Measurements from ENCODE around the gene GRK5.

GRK5 gene

GRCh38 chr10:119248184-119248583 lies 40.8 kb downstream of the GRK5 start:
- DNase-seq (ENCODE audit: low spot score in 2 of 2) (no peak), ATAC-seq (replicated peaks; ENCODE audit: extremely low read depth, poor library complexity, severe bottlenecking) (no peak)
- H3K36me3 Mint-ChIP-seq (ENCODE audit: insufficient read depth): peaks cover 6% of the 10 kb centered on the region
- peaks cover 4% of the 10 kb centered on the region for H3K4me1 Mint-ChIP-seq
- H3K4me3 Mint-ChIP-seq: no peak overlapping the region
- no peaks in the 10 kb centered on the region for H3K27me3 Mint-ChIP-seq
- H3K9me3 Mint-ChIP-seq: no peaks in the 10 kb centered on the region
- H3K27ac Mint-ChIP-seq (ENCODE audit: low read depth): no peak overlapping the region

GRCh38 chr10:119248681-119249080 lies 41.3 kb downstream of the GRK5 start:
- Mint-ChIP-seq H3K27me3 (no peaks in the 10 kb centered on the region), H3K36me3 (ENCODE audit: insufficient read depth) (peaks cover 6% of the 10 kb centered on the region), H3K9me3 (no peaks in the 10 kb centered on the region), H3K4me1 (peaks cover 8% of the 10 kb centered on the region), H3K27ac (ENCODE audit: low read depth) (no peak overlapping the region), H3K4me3 (no peak overlapping the region)
- DNase-seq (ENCODE audit: low spot score in 2 of 2): no peak
- ATAC-seq (replicated peaks; ENCODE audit: extremely low read depth, poor library complexity, severe bottlenecking): no peak

GRCh38 chr10:119250641-119251314 lies 43.4 kb downstream of the GRK5 start:
- no peaks in the 10 kb centered on the region for H3K9me3 Mint-ChIP-seq

GRCh38 chr10:119251315-119251708 lies 43.9 kb downstream of the GRK5 start:
- Mint-ChIP-seq H3K9me3 (no peaks in the 10 kb centered on the region), H3K4me3 (no peak overlapping the region), H3K27me3 (no peaks in the 10 kb centered on the region), H3K36me3 (ENCODE audit: insufficient read depth) (peaks cover 8% of the 10 kb centered on the region), H3K27ac (ENCODE audit: low read depth) (no peak overlapping the region), H3K4me1 (peaks cover 15% of the 10 kb centered on the region)
- ATAC-seq (replicated peaks; ENCODE audit: extremely low read depth, poor library complexity, severe bottlenecking): no peak
- DNase-seq (ENCODE audit: low spot score in 2 of 2): no peak

More at GRCh38 chr10:119250641-119251314, 43.4 kb downstream of the GRK5 start:
- Mint-ChIP-seq H3K36me3 (ENCODE audit: insufficient read depth) (peaks cover 8% of the 10 kb centered on the region), H3K4me3 (no peak overlapping the region), H3K27ac (ENCODE audit: low read depth) (no peak overlapping the region), H3K4me1 (peaks cover 15% of the 10 kb centered on the region), H3K27me3 (no peaks in the 10 kb centered on the region)
- ATAC-seq (replicated peaks; ENCODE audit: extremely low read depth, poor library complexity, severe bottlenecking) (no peak), DNase-seq (ENCODE audit: low spot score in 2 of 2) (no peak)

- H3K27me3 Mint-ChIP-seq: no peaks in the 10 kb centered on the region
- no peak overlapping the region for H3K4me3 Mint-ChIP-seq
- H3K9me3 Mint-ChIP-seq: no peaks in the 10 kb centered on the region
- H3K36me3 Mint-ChIP-seq (ENCODE audit: insufficient read depth): peaks cover 8% of the 10 kb centered on the region
- no peak overlapping the region for H3K27ac Mint-ChIP-seq (ENCODE audit: low read depth)
- peaks cover 15% of the 10 kb centered on the region for H3K4me1 Mint-ChIP-seq
- DNase-seq (ENCODE audit: low spot score in 2 of 2) (no peak), ATAC-seq (replicated peaks; ENCODE audit: extremely low read depth, poor library complexity, severe bottlenecking) (no peak)
These were observed 44.7 kb downstream of the GRK5 start for GRCh38 chr10:119252051-119252465.

GRCh38 chr10:119252470-119253151 lies 45.2 kb downstream of the GRK5 start:
- no peak overlapping the region for H3K27ac Mint-ChIP-seq (ENCODE audit: low read depth)
- DNase-seq (ENCODE audit: low spot score in 2 of 2) (no peak), ATAC-seq (replicated peaks; ENCODE audit: extremely low read depth, poor library complexity, severe bottlenecking) (no peak)
- H3K36me3 Mint-ChIP-seq (ENCODE audit: insufficient read depth): peaks cover 8% of the 10 kb centered on the region
- peaks cover 15% of the 10 kb centered on the region for H3K4me1 Mint-ChIP-seq
- no peaks in the 10 kb centered on the region for H3K9me3 Mint-ChIP-seq
- H3K4me3 Mint-ChIP-seq: no peak overlapping the region
- H3K27me3 Mint-ChIP-seq: no peaks in the 10 kb centered on the region

- no peak overlapping the region for H3K4me3 Mint-ChIP-seq
- no peak overlapping the region for H3K27ac Mint-ChIP-seq (ENCODE audit: low read depth)
- H3K36me3 Mint-ChIP-seq (ENCODE audit: insufficient read depth): peaks cover 6% of the 10 kb centered on the region
- H3K9me3 Mint-ChIP-seq: no peaks in the 10 kb centered on the region
- no peaks in the 10 kb centered on the region for H3K27me3 Mint-ChIP-seq
- ATAC-seq (replicated peaks; ENCODE audit: extremely low read depth, poor library complexity, severe bottlenecking) (no peak), DNase-seq (ENCODE audit: low spot score in 2 of 2) (no peak)
- peaks cover 15% of the 10 kb centered on the region for H3K4me1 Mint-ChIP-seq
These were observed 46.2 kb downstream of the GRK5 start for GRCh38 chr10:119253433-119254174.

- Mint-ChIP-seq H3K4me3 (no peak overlapping the region), H3K27me3 (no peaks in the 10 kb centered on the region), H3K9me3 (no peaks in the 10 kb centered on the region), H3K36me3 (ENCODE audit: insufficient read depth) (peaks cover 6% of the 10 kb centered on the region), H3K4me1 (peaks cover 19% of the 10 kb centered on the region), H3K27ac (ENCODE audit: low read depth) (no peak overlapping the region)
- ATAC-seq (replicated peaks; ENCODE audit: extremely low read depth, poor library complexity, severe bottlenecking) (no peak), DNase-seq (ENCODE audit: low spot score in 2 of 2) (no peak)
These were observed 47.0 kb downstream of the GRK5 start for GRCh38 chr10:119254335-119254734.

- no peak for ATAC-seq (replicated peaks; ENCODE audit: extremely low read depth, poor library complexity, severe bottlenecking)
- H3K4me1 Mint-ChIP-seq: peaks cover 21% of the 10 kb centered on the region
- DNase-seq (ENCODE audit: low spot score in 2 of 2): no peak
- H3K4me3 Mint-ChIP-seq: no peak overlapping the region
- H3K27me3 Mint-ChIP-seq: no peaks in the 10 kb centered on the region
- no peaks in the 10 kb centered on the region for H3K9me3 Mint-ChIP-seq
- no peak overlapping the region for H3K27ac Mint-ChIP-seq (ENCODE audit: low read depth)
- peaks cover 6% of the 10 kb centered on the region for H3K36me3 Mint-ChIP-seq (ENCODE audit: insufficient read depth)
These were observed 48.7 kb downstream of the GRK5 start for GRCh38 chr10:119256030-119256429.

GRCh38 chr10:119256897-119257296 lies 49.5 kb downstream of the GRK5 start:
- no peaks in the 10 kb centered on the region for H3K9me3 Mint-ChIP-seq
- H3K4me3 Mint-ChIP-seq: no peak overlapping the region
- no peak for DNase-seq (ENCODE audit: low spot score in 2 of 2)
- H3K27ac Mint-ChIP-seq (ENCODE audit: low read depth): no peak overlapping the region
- no peak for ATAC-seq (replicated peaks; ENCODE audit: extremely low read depth, poor library complexity, severe bottlenecking)
- H3K27me3 Mint-ChIP-seq: no peaks in the 10 kb centered on the region
- peaks cover 21% of the 10 kb centered on the region for H3K4me1 Mint-ChIP-seq
- H3K36me3 Mint-ChIP-seq (ENCODE audit: insufficient read depth): peaks cover 4% of the 10 kb centered on the region

- ATAC-seq (replicated peaks; ENCODE audit: extremely low read depth, poor library complexity, severe bottlenecking) (no peak), DNase-seq (ENCODE audit: low spot score in 2 of 2) (no peak)
- H3K4me1 Mint-ChIP-seq: peaks cover 19% of the 10 kb centered on the region
- no peak overlapping the region for H3K27ac Mint-ChIP-seq (ENCODE audit: low read depth)
- peaks cover 1% of the 10 kb centered on the region for H3K36me3 Mint-ChIP-seq (ENCODE audit: insufficient read depth)
- H3K9me3 Mint-ChIP-seq: no peaks in the 10 kb centered on the region
- H3K27me3 Mint-ChIP-seq: no peaks in the 10 kb centered on the region
- H3K4me3 Mint-ChIP-seq: no peak overlapping the region
These were observed 50.6 kb downstream of the GRK5 start for GRCh38 chr10:119257899-119258419.

- Mint-ChIP-seq H3K27ac (ENCODE audit: low read depth) (no peak overlapping the region), H3K27me3 (no peaks in the 10 kb centered on the region), H3K9me3 (no peaks in the 10 kb centered on the region), H3K4me1 (peaks cover 6% of the 10 kb centered on the region), H3K4me3 (no peak overlapping the region), H3K36me3 (ENCODE audit: insufficient read depth) (peaks cover 1% of the 10 kb centered on the region)
- DNase-seq (ENCODE audit: low spot score in 2 of 2) (no peak), ATAC-seq (replicated peaks; ENCODE audit: extremely low read depth, poor library complexity, severe bottlenecking) (no peak)
These were observed 52.0 kb downstream of the GRK5 start for GRCh38 chr10:119259345-119259744.
